Neuronal stem cell (in vitro differentiated cells): ENCODE data around the gene APOM.

ENCODE experiments used
- DNase-seq: peaks from one replicate; pipeline ENCODE4 v3.0.0-alpha.2; 2013; ENCODE audit warnings: low spot score
- H2AFZ ChIP-seq: one replicate; pipeline ENCODE4 v1.6.1; 2013; ENCODE audit warnings: mild to moderate bottlenecking, low read length, inconsistent platforms
- H2AK5ac ChIP-seq: 2 replicates; pipeline ENCODE4 v1.6.1; 2013; ENCODE audit warnings: low read depth, mild to moderate bottlenecking, inconsistent platforms, low read length, moderate library complexity, mixed read lengths
- H2BK120ac ChIP-seq: 2 replicates; pipeline ENCODE4 v1.6.1; 2013; ENCODE audit warnings: low read depth, mild to moderate bottlenecking, inconsistent platforms, low read length, moderate library complexity, mixed read lengths
- H2BK12ac ChIP-seq: one replicate; pipeline ENCODE4 v1.6.1; 2013; ENCODE audit warnings: low read length, inconsistent platforms
- H2BK15ac ChIP-seq: 2 replicates; pipeline ENCODE4 v1.6.1; 2013; ENCODE audit warnings: mild to moderate bottlenecking, low read length, inconsistent platforms, mixed read lengths
- H2BK5ac ChIP-seq: one replicate; pipeline ENCODE4 v1.6.1; 2013; ENCODE audit warnings: inconsistent platforms, mild to moderate bottlenecking, low read length, moderate library complexity
- H3K14ac ChIP-seq: one replicate; pipeline ENCODE4 v1.6.1; 2013; ENCODE audit warnings: low read length, inconsistent platforms
- H3K18ac ChIP-seq: 2 replicates; pipeline ENCODE4 v1.6.1; 2013; ENCODE audit warnings: low read length, inconsistent platforms
- H3K23ac ChIP-seq: 2 replicates; pipeline ENCODE4 v1.6.1; 2013; ENCODE audit warnings: low read depth, mild to moderate bottlenecking, mixed read lengths, low read length, inconsistent platforms; ENCODE audit not compliant: poor library complexity
- H3K27ac ChIP-seq: replicated peaks from 3 replicates; pipeline ENCODE4 v1.5.1; 2013; ENCODE audit warnings: low read length, inconsistent platforms
- H3K27me3 ChIP-seq, 3 experiments: 2 replicates each; pipeline ENCODE4 v1.6.1; 2013; ENCODE audit warnings: low read length in 3 of 3, mild to moderate bottlenecking in 2 of 3, inconsistent platforms in 1 of 3, low read depth in 1 of 3, mixed read lengths in 1 of 3, moderate library complexity in 1 of 3; ENCODE audit not compliant: control insufficient read depth in 3 of 3, insufficient read depth in 3 of 3
- H3K36me3 ChIP-seq, 2 donors: replicated peaks in 1 of 2; 2 replicates each; pipeline ENCODE4 v1.6.1; 2013; ENCODE audit warnings: low read length in 2 of 2; ENCODE audit not compliant: control insufficient read depth in 2 of 2, insufficient read depth in 2 of 2
- H3K4ac ChIP-seq: 2 replicates; pipeline ENCODE4 v1.6.1; 2013; ENCODE audit warnings: inconsistent platforms, mild to moderate bottlenecking, low read length, moderate library complexity
- H3K4me1 ChIP-seq, 2 donors: 1 replicate in 1 of 2; 2 replicates in 1 of 2; pipeline ENCODE4 v1.6.1; 2013; ENCODE audit warnings: low read length in 2 of 2, low read depth in 1 of 2; ENCODE audit not compliant: control insufficient read depth in 2 of 2, insufficient read depth in 1 of 2
- H3K4me2 ChIP-seq: one replicate; pipeline ENCODE4 v1.6.1; 2013; ENCODE audit warnings: mild to moderate bottlenecking, low read length, inconsistent platforms; ENCODE audit not compliant: insufficient read depth, poor library complexity, severe bottlenecking
- H3K4me3 ChIP-seq, 2 donors: 2 replicates each; pipeline ENCODE4 v1.5.1; 2013; ENCODE audit warnings: low read length in 2 of 2, mild to moderate bottlenecking in 2 of 2, inconsistent platforms in 1 of 2, moderate library complexity in 1 of 2
- H3K79me1 ChIP-seq: one replicate; pipeline ENCODE4 v1.6.1; 2013; ENCODE audit warnings: low read depth, mild to moderate bottlenecking, inconsistent platforms, low read length, moderate library complexity
- H3K9ac ChIP-seq: one replicate; pipeline ENCODE4 v1.6.1; 2013; ENCODE audit warnings: mild to moderate bottlenecking, low read depth, low read length, inconsistent platforms; ENCODE audit not compliant: poor library complexity
- H3K9me3 ChIP-seq, 2 donors: replicated peaks in 1 of 2; 2 replicates each; pipeline versions ENCODE3 to v1.6.1; 2013; ENCODE audit warnings: low read length in 2 of 2, mild to moderate bottlenecking in 2 of 2, inconsistent platforms in 1 of 2, low read depth in 1 of 2, mixed read lengths in 1 of 2, moderate library complexity in 1 of 2; ENCODE audit not compliant: control insufficient read depth in 2 of 2, insufficient read depth in 1 of 2
- H4K8ac ChIP-seq: one replicate; pipeline ENCODE4 v1.6.1; 2013; ENCODE audit warnings: low read depth, mild to moderate bottlenecking, inconsistent platforms, low read length, moderate library complexity
- H4K91ac ChIP-seq: one replicate; pipeline ENCODE4 v1.6.1; 2013; ENCODE audit warnings: low read length, low read depth, mild to moderate bottlenecking, inconsistent platforms; ENCODE audit not compliant: poor library complexity
- WGBS, 2 donors: extraction: QIAGEN DNeasy Blood & Tissue Kit; methylation state at CpG; one replicate each; pipeline ENCODE4 v1.1.7; 2013; ENCODE audit warnings: missing lambda C conversion rate in 2 of 2, mixed read lengths in 1 of 2; ENCODE audit not compliant: insufficient read length in 2 of 2, insufficient replicate concordance in 1 of 2; ENCODE audit errors: extremely low coverage in 2 of 2; 5-methylcytosine and 5-hydroxymethylcytosine counted together

The APOM gene

DNA sequence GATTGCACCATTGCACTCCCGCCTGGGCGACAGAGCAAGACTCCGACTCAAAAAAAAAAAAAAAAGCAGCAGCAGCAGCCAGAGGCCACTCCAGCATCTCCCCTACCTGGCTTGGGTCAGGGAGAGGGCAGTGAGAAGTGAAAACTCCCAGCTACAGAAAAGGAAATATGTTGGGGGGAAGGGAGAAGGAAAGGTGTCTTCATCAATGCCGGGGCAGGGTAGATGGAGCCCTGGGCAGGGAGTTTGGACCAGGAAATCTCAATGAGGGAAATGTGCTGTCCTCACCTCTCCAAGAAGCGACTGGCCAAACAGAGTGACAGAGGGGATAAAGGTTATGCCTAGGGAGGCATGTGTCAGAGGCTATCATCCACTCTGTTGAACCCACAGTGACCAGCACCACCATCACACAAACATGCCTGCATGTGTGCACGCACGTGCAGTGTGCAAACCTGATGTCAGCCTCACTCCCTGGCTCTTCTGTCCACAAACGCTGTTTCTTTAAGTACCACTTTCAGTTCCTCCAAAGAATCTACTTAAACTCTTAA lies 41.5 kb upstream of the APOM start:
- no peaks in the 10 kb centered on the region for H3K9me3 ChIP-seq

DNA sequence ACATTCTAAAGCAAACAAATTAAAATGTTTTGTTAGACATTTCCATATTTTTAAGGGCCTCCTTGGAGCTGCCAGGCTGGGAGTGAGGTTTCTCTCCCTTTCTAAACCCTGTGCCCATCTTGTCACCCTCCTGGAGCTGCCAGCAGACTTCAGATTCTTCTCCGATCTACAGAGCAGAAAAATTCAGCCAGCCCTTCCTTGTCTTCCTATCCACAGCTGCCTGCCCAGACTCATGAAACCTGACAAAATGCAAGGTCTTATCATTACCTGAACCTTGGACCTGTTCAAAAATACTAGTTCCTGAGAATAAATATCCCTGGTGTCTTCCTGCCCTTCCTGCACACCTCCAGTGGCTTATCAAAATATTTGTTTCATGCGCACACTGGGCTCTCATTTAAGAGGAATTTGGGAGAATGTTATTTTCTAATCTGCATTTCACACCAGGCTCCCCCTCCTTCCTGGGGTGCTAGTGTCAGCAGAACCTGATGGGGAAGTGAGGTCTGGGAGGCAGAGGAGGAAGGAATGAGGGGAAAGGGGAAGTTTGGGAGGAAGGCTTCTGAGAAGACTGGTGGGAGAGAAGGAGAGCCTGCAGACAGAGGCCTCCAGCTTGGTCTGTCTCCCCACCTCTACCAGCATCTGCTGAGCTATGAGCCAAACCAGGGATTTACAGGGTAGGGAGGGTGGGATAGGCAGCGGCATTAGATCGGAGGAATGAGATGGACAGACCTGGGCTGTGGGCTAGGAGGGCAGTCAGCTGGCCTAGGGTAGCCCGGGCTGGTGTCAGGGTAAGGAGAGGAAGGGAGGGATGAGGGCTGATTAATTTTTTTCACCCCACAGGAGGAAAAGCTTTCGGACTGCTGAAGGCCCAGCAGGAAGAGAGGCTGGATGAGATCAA lies 40.8 kb upstream of the APOM start, which contains the start of gene AIF1:
Gene AIF1, plus strand, starts transcription at position 551 of the 895 bp plus-strand sequence. Its CDS starts 96 bp downstream, at position 647.
- Histone ChIP-seq H2BK120ac (peak within 1 kb of the TSS; percentile 51), H3K4me1 (peaks cover 2 to 11% of the 10 kb centered on the region in 2 donors), H3K36me3 (no peaks in the 10 kb centered on the region), H3K23ac (no peak within 1 kb of the TSS), H3K4me3 (no peak within 1 kb of the TSS), H3K4me2 (no peak within 1 kb of the TSS), H4K91ac (no peak within 1 kb of the TSS), H2AFZ (peak within 1 kb of the TSS; percentile 27), H3K9me3 (no peaks in the 10 kb centered on the region), H3K18ac (peak within 1 kb of the TSS; percentile 13), H2AK5ac (no peak within 1 kb of the TSS), H2BK15ac (no peak within 1 kb of the TSS), H4K8ac (no peak within 1 kb of the TSS), H2BK12ac (no peak within 1 kb of the TSS), H3K4ac (no peak within 1 kb of the TSS), H3K79me1 (no peaks in the 10 kb centered on the region), H2BK5ac (no peak within 1 kb of the TSS), H3K9ac (no peak within 1 kb of the TSS), H3K27me3 (no peaks in the 10 kb centered on the region), H3K27ac (no peak within 1 kb of the TSS), H3K14ac (no peak within 1 kb of the TSS)
- WGBS, 2 donors: no CpG with 5 or more reads among the region's 6 CpGs
- no peak for DNase-seq

More for the DNA sequence above, 41.5 kb upstream of the APOM start:
- no peak for DNase-seq
- no peak overlapping the region for H2BK120ac ChIP-seq
- H3K36me3 ChIP-seq: no peaks in the 10 kb centered on the region
- peaks cover 2 to 9% of the 10 kb centered on the region in 2 donors for H3K4me1 ChIP-seq
- H3K27ac ChIP-seq: no peak overlapping the region
- H2AK5ac ChIP-seq: no peak overlapping the region
- H3K23ac ChIP-seq: no peak overlapping the region
- no peak overlapping the region for H2BK5ac ChIP-seq
- no peak overlapping the region for H3K4me3 ChIP-seq
- no CpG with 5 or more reads among the region's 8 CpGs for WGBS, 2 donors
- no peaks in the 10 kb centered on the region for H3K27me3 ChIP-seq
- no peak overlapping the region for H4K91ac ChIP-seq
- H3K79me1 ChIP-seq: no peaks in the 10 kb centered on the region
- H3K4me2 ChIP-seq: no peak overlapping the region
- no peak overlapping the region for H2BK15ac ChIP-seq
- no peak overlapping the region for H2AFZ ChIP-seq
- H2BK12ac ChIP-seq: no peak overlapping the region
- H3K14ac ChIP-seq: no peak overlapping the region
- H3K4ac ChIP-seq: no peak overlapping the region
- no peak overlapping the region for H4K8ac ChIP-seq
- no peak overlapping the region for H3K9ac ChIP-seq
- H3K18ac ChIP-seq: no peak overlapping the region

DNA sequence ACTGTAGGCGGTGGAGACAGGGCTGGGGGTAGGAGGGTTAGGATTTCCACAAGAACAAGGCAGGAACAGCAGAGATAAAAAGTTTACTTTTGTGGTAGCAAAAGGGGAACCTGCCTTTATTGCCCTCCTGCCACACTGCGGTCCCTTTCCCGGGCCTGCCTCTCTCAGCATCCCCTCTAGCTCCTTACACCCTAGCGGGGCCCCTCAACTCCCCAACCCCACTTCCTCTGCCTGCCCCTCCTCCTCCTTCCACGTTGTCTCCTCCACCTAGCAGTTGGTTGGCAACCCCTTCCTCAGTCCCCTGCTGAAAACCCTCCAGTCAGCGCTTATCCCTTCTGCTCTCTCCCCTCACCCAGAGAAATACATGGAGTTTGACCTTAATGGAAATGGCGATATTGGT lies 39.9 kb upstream of the APOM start:
- H2BK120ac ChIP-seq: peak overlapping the region; percentile 51
- H4K91ac ChIP-seq: no peak overlapping the region
- no peak overlapping the region for H4K8ac ChIP-seq
- H2BK5ac ChIP-seq: no peak overlapping the region
- peaks cover 2 to 11% of the 10 kb centered on the region in 2 donors for H3K4me1 ChIP-seq
- H2AK5ac ChIP-seq: no peak overlapping the region
- no peak overlapping the region for H3K4ac ChIP-seq
- H3K9ac ChIP-seq: no peak overlapping the region
- no peak overlapping the region for H2BK12ac ChIP-seq
- no peaks in the 10 kb centered on the region for H3K27me3 ChIP-seq
- DNase-seq: no peak
- H3K18ac ChIP-seq: no peak overlapping the region
- no peaks in the 10 kb centered on the region for H3K9me3 ChIP-seq
- no peak overlapping the region for H3K4me3 ChIP-seq
- H3K14ac ChIP-seq: no peak overlapping the region
- peak overlapping the region; percentile 27 for H2AFZ ChIP-seq
- H3K23ac ChIP-seq: no peak overlapping the region
- WGBS, 2 donors: no CpG with 5 or more reads among the region's 7 CpGs
- H2BK15ac ChIP-seq: no peak overlapping the region
- no peak overlapping the region for H3K4me2 ChIP-seq
- H3K36me3 ChIP-seq: no peaks in the 10 kb centered on the region
- no peaks in the 10 kb centered on the region for H3K79me1 ChIP-seq
- no peak overlapping the region for H3K27ac ChIP-seq

DNA sequence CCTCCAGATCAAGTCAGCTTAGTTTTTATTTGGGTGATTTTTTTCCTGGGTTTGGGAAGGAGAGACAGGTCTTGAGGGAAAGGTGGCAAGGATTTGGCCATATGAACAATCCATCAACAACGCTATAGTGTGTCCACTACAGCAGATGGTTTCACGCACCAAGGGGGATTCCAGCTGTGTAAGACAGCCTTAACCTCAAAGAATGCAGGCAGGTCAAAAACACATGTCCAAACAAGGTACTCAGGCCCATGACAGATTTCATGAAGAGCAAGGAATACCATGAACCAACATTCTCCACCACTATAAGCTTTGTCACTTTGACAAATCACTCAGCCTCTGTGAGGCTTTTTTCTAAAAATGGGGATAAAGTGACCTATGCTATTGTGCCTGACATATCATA lies 38.7 kb upstream of the APOM start:
- Histone ChIP-seq H3K4me3 (no peak overlapping the region), H3K4me2 (no peak overlapping the region), H2BK12ac (no peak overlapping the region), H3K4ac (no peak overlapping the region), H3K79me1 (no peaks in the 10 kb centered on the region), H3K18ac (no peak overlapping the region), H2BK120ac (no peak overlapping the region), H3K27ac (no peak overlapping the region), H2BK5ac (no peak overlapping the region), H2BK15ac (no peak overlapping the region), H4K8ac (no peak overlapping the region), H4K91ac (no peak overlapping the region), H2AK5ac (no peak overlapping the region), H2AFZ (no peak overlapping the region), H3K4me1 (peaks cover 3 to 13% of the 10 kb centered on the region in 2 donors), H3K36me3 (peaks cover 4 to 7% of the 10 kb centered on the region in 2 donors), H3K27me3 (no peaks in the 10 kb centered on the region), H3K9ac (no peak overlapping the region), H3K9me3 (no peaks in the 10 kb centered on the region), H3K14ac (no peak overlapping the region), H3K23ac (no peak overlapping the region)
- WGBS, 2 donors: no CpG with 5 or more reads among the region's 2 CpGs
- no peak for DNase-seq
